ENCODE measurements around the gene SOCS1.

The SOCS1 gene

DNA sequence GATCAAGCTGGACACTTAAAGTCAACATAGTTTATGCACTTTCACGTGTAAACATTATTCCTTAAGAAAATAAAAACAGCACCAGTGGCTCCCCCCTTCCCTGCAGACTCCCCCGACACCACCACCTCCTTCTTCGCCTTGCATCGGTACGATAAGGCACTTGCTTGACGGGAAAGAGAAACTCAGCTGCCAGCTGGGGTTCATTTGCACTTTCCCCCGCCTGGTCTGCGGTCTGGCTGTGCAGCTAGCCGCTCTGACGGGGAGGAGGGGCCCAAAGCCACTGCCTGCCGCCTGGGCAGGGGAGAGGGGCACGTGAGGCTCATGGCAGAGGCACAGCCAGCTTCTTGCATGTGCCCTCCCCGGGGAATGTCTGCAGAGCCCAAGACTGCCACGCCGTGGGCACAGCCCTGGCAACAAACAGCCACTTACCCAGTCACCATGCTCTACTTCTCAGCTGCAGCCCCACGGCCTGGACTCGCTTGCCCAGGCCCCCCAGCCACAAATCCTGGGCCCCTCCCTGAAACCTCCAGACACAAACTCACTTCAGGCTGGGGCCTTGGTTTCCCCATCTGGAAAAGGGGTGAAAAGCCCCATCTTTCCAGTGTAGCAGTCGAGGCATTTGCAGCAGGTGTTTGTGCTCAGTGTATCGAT lies 41.6 kb upstream of the SOCS1 start:
- WGBS (ENCODE audit: extremely low coverage, insufficient coverage, insufficient read length): no CpG with 5 or more reads among the region's 19 CpGs
- Histone ChIP-seq H2BK5ac (ENCODE audit: low read depth, low read length, poor library complexity) (no peak overlapping the region), H3K14ac (ENCODE audit: low read length) (no peak overlapping the region), H3K27ac (ENCODE audit: low read depth, low read length) (no peak overlapping the region), H4K8ac (ENCODE audit: low read depth, low read length) (no peak overlapping the region), H3K4me1 (ENCODE audit: control insufficient read depth in 1 of 2, insufficient read depth in 2 of 2, low read length in 2 of 2) (peaks cover 2 to 16% of the 10 kb centered on the region in 2 experiments), H3K27me3 (ENCODE audit: insufficient read depth, low read length) (no peaks in the 10 kb centered on the region), H2BK12ac (ENCODE audit: low read length) (no peak overlapping the region), H3K4ac (ENCODE audit: low read depth, low read length) (no peak overlapping the region), H2BK120ac (ENCODE audit: insufficient read depth, low read length, poor library complexity) (no peak overlapping the region), H3K79me1 (ENCODE audit: low read length) (peaks cover 4% of the 10 kb centered on the region), H3K18ac (ENCODE audit: low read length) (no peak overlapping the region), H3K9me3 (ENCODE audit: insufficient read depth, low read depth, low read length) (no peaks in the 10 kb centered on the region), H2AFZ (ENCODE audit: insufficient read depth, low read length, poor library complexity) (no peak overlapping the region), H3K36me3 (ENCODE audit: control insufficient read depth in 1 of 2, insufficient read depth in 2 of 2, low read length in 2 of 2) (no peaks in the 10 kb centered on the region), H4K12ac (ENCODE audit: low read depth, low read length) (no peak overlapping the region), H3K23ac (ENCODE audit: low read length) (no peak overlapping the region), H3K4me3 (ENCODE audit: low read depth, low read length) (no peak overlapping the region), H3K4me2 (ENCODE audit: low read length) (no peak overlapping the region), H3K79me2 (ENCODE audit: control insufficient read depth, insufficient read depth, low read length, poor library complexity) (no peaks in the 10 kb centered on the region), H3K9ac (ENCODE audit: low read length) (no peak overlapping the region), H2AK5ac (ENCODE audit: low read length) (no peak overlapping the region), H4K91ac (ENCODE audit: low read depth, low read length) (no peak overlapping the region)
- no peak for DNase-seq

DNA sequence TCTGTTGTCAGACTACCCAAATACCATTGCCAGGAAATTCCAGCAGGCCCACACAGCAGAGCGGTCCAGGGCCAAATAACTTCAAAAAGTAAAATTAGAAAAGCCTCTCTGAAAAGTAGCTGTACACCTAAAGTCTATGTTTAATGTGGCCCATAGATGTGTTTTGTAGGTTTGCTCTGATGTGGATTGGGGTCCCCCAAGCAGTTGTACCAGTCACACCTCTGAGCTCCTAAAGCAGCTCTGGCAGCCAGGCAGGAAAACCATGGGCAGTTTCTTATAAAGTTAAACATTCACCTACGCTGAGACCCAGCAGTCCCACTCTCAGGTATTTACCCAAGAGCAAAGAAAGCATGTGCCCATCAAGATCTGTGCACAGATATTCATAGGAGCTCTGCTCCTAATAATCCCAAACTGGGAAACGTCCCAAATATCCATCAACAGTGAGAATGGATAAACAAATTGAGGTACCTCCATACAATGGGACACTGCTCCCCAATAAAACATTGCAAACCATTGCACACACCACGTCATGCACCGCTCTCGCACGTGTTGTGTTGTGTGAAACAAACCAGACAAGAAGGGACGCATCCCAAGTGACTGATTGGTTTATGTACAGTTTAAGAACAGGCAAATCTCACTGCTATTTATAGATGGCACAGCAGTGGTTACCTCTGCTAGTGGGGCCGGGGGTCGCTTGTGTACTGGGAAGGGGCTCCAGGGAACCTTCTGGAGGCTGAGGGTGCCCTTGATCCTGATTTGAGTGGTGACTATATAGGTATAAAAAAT lies 40.9 kb upstream of the SOCS1 start:
- Histone ChIP-seq H4K12ac (ENCODE audit: low read depth, low read length) (no peak overlapping the region), H3K14ac (ENCODE audit: low read length) (no peak overlapping the region), H2AFZ (ENCODE audit: insufficient read depth, low read length, poor library complexity) (no peak overlapping the region), H3K79me2 (ENCODE audit: control insufficient read depth, insufficient read depth, low read length, poor library complexity) (no peaks in the 10 kb centered on the region), H2BK5ac (ENCODE audit: low read depth, low read length, poor library complexity) (no peak overlapping the region), H4K91ac (ENCODE audit: low read depth, low read length) (no peak overlapping the region), H3K4me3 (ENCODE audit: low read depth, low read length) (no peak overlapping the region), H2AK5ac (ENCODE audit: low read length) (no peak overlapping the region), H3K79me1 (ENCODE audit: low read length) (peaks cover 2% of the 10 kb centered on the region), H3K23ac (ENCODE audit: low read length) (no peak overlapping the region), H3K4me2 (ENCODE audit: low read length) (no peak overlapping the region), H3K27ac (ENCODE audit: low read depth, low read length) (no peak overlapping the region), H2BK12ac (ENCODE audit: low read length) (no peak overlapping the region), H3K18ac (ENCODE audit: low read length) (no peak overlapping the region), H3K4ac (ENCODE audit: low read depth, low read length) (no peak overlapping the region), H3K9ac (ENCODE audit: low read length) (no peak overlapping the region), H3K36me3 (ENCODE audit: control insufficient read depth in 1 of 2, insufficient read depth in 2 of 2, low read length in 2 of 2) (no peaks in the 10 kb centered on the region), H3K4me1 (ENCODE audit: control insufficient read depth in 1 of 2, insufficient read depth in 2 of 2, low read length in 2 of 2) (peaks cover 3 to 16% of the 10 kb centered on the region in 2 experiments), H4K8ac (ENCODE audit: low read depth, low read length) (no peak overlapping the region), H2BK120ac (ENCODE audit: insufficient read depth, low read length, poor library complexity) (no peak overlapping the region), H3K27me3 (ENCODE audit: insufficient read depth, low read length) (no peaks in the 10 kb centered on the region), H3K9me3 (ENCODE audit: insufficient read depth, low read depth, low read length) (no peaks in the 10 kb centered on the region)
- DNase-seq: no peak
- WGBS (ENCODE audit: extremely low coverage, insufficient coverage, insufficient read length): no CpG with 5 or more reads among the region's 10 CpGs

DNA sequence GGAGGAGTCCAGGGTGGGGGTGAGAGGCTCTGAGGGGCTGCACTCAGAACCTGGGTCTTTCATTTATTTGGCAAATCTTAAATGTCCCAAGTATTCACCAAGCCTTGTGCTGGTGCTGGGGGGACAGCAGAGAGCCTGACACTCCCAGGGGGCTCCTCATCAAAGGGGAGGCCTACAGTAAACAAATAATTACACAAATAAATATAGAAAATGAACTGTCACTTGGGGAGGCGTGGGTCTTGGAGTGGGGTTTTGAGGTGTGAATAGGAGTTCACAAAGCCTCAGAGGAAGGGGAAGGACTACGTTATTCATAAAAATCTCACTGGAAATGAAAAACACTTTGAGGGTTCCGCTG lies 40.3 kb upstream of the SOCS1 start:
- Histone ChIP-seq H3K79me1 (ENCODE audit: low read length) (peaks cover 5% of the 10 kb centered on the region), H3K4me3 (ENCODE audit: low read depth, low read length) (no peak overlapping the region), H3K4ac (ENCODE audit: low read depth, low read length) (no peak overlapping the region), H2BK5ac (ENCODE audit: low read depth, low read length, poor library complexity) (peak overlapping the region; percentile 29), H3K9me3 (ENCODE audit: insufficient read depth, low read depth, low read length) (no peaks in the 10 kb centered on the region), H3K9ac (ENCODE audit: low read length) (no peak overlapping the region), H2AFZ (ENCODE audit: insufficient read depth, low read length, poor library complexity) (no peak overlapping the region), H3K14ac (ENCODE audit: low read length) (no peak overlapping the region), H3K23ac (ENCODE audit: low read length) (no peak overlapping the region), H4K91ac (ENCODE audit: low read depth, low read length) (peak overlapping the region; percentile 36), H3K4me2 (ENCODE audit: low read length) (no peak overlapping the region), H3K4me1 (ENCODE audit: control insufficient read depth in 1 of 2, insufficient read depth in 2 of 2, low read length in 2 of 2) (peaks cover 8 to 20% of the 10 kb centered on the region in 2 experiments), H3K18ac (ENCODE audit: low read length) (no peak overlapping the region), H3K27me3 (ENCODE audit: insufficient read depth, low read length) (no peaks in the 10 kb centered on the region), H2AK5ac (ENCODE audit: low read length) (no peak overlapping the region), H2BK12ac (ENCODE audit: low read length) (peak overlapping the region; percentile 58), H3K79me2 (ENCODE audit: control insufficient read depth, insufficient read depth, low read length, poor library complexity) (no peaks in the 10 kb centered on the region), H3K27ac (ENCODE audit: low read depth, low read length) (no peak overlapping the region), H2BK120ac (ENCODE audit: insufficient read depth, low read length, poor library complexity) (peak overlapping the region; percentile 49), H3K36me3 (ENCODE audit: control insufficient read depth in 1 of 2, insufficient read depth in 2 of 2, low read length in 2 of 2) (no peaks in the 10 kb centered on the region), H4K12ac (ENCODE audit: low read depth, low read length) (no peak overlapping the region), H4K8ac (ENCODE audit: low read depth, low read length) (peak overlapping the region; percentile 40)
- DNase-seq: no peak
- WGBS (ENCODE audit: extremely low coverage, insufficient coverage, insufficient read length): no CpG with 5 or more reads among the region's 3 CpGs

DNA sequence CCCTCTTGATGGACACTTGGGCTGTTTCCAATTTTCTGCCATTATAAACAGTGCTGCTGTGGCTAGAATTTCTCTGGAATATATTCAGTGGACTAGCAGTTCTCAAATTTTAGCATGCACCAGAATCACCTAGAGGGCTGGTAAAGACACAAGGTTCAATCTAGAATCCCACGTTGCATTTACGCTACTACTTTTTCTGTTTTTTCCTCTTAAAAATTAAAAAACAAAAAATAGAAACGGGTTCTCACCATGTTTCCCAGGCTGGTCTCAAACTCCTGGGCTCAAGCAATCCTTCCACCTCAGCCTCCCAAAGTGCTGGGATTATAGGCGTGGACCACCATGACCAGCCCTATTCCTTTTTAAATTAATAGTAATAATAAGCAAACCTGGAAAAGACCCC lies 39.7 kb upstream of the SOCS1 start:
- Histone ChIP-seq H3K9ac (ENCODE audit: low read length) (no peak overlapping the region), H4K8ac (ENCODE audit: low read depth, low read length) (no peak overlapping the region), H3K27me3 (ENCODE audit: insufficient read depth, low read length) (no peaks in the 10 kb centered on the region), H3K23ac (ENCODE audit: low read length) (no peak overlapping the region), H3K4me1 (ENCODE audit: control insufficient read depth in 1 of 2, insufficient read depth in 2 of 2, low read length in 2 of 2) (peaks cover 11 to 23% of the 10 kb centered on the region in 2 experiments), H3K36me3 (ENCODE audit: control insufficient read depth in 1 of 2, insufficient read depth in 2 of 2, low read length in 2 of 2) (no peaks in the 10 kb centered on the region), H2AK5ac (ENCODE audit: low read length) (no peak overlapping the region), H3K18ac (ENCODE audit: low read length) (no peak overlapping the region), H3K27ac (ENCODE audit: low read depth, low read length) (no peak overlapping the region), H3K4me3 (ENCODE audit: low read depth, low read length) (no peak overlapping the region), H4K91ac (ENCODE audit: low read depth, low read length) (no peak overlapping the region), H3K14ac (ENCODE audit: low read length) (no peak overlapping the region), H2BK12ac (ENCODE audit: low read length) (no peak overlapping the region), H2BK5ac (ENCODE audit: low read depth, low read length, poor library complexity) (no peak overlapping the region), H3K9me3 (ENCODE audit: insufficient read depth, low read depth, low read length) (no peaks in the 10 kb centered on the region), H2BK120ac (ENCODE audit: insufficient read depth, low read length, poor library complexity) (no peak overlapping the region), H4K12ac (ENCODE audit: low read depth, low read length) (no peak overlapping the region), H3K79me2 (ENCODE audit: control insufficient read depth, insufficient read depth, low read length, poor library complexity) (no peaks in the 10 kb centered on the region), H3K79me1 (ENCODE audit: low read length) (peaks cover 5% of the 10 kb centered on the region), H3K4me2 (ENCODE audit: low read length) (no peak overlapping the region), H2AFZ (ENCODE audit: insufficient read depth, low read length, poor library complexity) (no peak overlapping the region), H3K4ac (ENCODE audit: low read depth, low read length) (no peak overlapping the region)
- DNase-seq: no peak
- WGBS (ENCODE audit: extremely low coverage, insufficient coverage, insufficient read length): no CpG with 5 or more reads among the region's 4 CpGs
